NOMO-1 treated with dmso at 0.1 percent for 144 hours (cell line): ENCODE measurements around the gene DLG5.

Experiments used
- DNase-seq: peaks from one replicate; lab custom pipeline; 2025; ENCODE audit not compliant: unreplicated experiment; lab: John Stamatoyannopoulos, UW

The DLG5 gene

DNA sequence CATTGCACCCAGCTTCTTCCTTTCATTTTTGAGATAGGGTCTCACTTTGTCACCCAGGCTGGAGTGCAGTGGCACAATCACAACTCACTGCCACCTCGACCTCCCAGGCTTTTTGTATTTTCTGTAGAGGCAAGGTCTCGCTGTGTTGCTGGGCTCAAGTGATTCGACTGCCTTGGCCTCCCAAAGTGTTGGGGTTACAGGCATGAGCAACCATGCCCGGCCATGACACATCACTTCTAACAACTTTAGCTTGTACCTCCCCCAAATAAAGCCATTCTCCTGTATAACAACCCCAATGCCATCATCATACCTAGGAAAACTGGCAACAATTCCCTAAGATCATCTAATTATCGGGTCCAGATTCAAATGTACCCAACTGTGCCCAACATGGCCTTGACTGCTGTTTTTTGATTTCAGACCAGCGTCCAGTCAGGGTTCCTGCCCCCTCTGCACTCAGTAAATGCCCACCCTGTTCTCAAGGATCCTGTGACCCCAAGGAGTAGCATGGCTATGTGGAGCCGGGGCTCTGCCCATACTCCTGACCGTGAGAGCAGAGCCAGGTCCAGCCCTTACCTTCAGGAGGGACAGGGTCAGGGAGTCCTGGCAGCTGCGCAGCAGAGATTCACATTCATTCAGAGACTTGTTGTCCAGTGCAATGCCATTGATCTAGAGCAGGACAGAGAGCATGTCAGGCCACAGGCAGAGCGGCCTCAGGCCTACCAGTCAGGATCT, 102.6 kb downstream of the DLG5 start:
- DNase-seq = no peak

DNA sequence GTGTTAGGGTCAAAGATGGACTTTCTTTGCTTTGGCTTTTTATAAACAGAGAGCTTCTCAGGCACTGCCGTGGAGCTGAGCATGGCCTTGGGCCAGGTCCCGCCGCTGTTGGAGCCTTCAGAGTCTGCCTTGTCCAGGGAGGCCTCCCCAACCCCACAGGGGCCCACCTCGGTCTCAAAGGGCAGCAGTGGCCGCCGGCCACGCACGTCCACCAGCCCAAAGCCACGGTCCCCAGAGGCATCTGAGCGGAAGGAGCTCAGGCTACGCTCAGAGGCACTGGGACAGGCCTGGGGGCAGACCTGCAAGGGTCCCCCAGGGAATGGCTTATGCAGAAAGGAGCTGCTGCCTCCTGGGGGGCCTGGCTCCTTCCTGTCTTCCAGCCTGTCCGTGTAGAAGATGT, 105.0 kb downstream of the DLG5 start:
- DNase-seq = no peak

DNA sequence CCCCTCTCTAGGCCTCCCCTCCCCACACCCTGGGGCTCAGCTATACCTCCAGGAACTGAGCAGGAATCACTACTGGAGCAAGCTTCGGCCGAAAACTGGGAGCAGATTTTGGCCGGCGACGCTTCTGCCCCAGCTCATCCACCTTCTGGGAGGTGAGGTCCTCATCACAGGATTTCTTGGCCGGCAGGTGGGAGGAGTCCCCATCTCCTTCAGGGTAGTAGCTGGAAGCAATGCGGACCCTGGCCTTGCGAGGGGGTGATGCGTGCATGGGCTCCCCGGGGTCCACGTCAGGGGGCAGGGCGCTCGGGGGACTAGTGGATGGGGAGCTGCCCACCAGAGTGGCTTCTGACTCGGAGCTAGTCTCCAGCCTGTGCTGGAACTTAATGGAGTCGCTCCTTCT, 105.5 kb downstream of the DLG5 start:
- no peak for DNase-seq

DNA sequence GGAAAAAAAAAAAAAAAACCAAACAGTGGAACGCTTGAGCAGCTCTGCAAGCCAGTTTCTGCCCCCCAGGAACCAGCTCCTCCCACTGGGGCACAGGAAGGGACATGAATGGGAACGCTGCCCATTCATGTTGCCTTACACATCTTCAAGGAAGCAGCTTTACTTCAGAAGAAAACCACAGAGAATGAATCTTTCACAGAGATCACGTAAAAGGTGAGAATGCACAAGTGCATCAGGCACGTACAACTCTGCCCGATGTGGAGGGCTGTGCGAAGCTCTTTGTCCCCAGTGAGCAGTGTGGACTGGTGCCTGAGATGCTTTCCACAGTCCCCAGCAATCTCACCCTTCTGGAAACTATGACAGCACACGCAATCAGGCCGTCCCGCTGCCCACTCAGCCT, 106.2 kb downstream of the DLG5 start:
- DNase-seq = no peak

DNA sequence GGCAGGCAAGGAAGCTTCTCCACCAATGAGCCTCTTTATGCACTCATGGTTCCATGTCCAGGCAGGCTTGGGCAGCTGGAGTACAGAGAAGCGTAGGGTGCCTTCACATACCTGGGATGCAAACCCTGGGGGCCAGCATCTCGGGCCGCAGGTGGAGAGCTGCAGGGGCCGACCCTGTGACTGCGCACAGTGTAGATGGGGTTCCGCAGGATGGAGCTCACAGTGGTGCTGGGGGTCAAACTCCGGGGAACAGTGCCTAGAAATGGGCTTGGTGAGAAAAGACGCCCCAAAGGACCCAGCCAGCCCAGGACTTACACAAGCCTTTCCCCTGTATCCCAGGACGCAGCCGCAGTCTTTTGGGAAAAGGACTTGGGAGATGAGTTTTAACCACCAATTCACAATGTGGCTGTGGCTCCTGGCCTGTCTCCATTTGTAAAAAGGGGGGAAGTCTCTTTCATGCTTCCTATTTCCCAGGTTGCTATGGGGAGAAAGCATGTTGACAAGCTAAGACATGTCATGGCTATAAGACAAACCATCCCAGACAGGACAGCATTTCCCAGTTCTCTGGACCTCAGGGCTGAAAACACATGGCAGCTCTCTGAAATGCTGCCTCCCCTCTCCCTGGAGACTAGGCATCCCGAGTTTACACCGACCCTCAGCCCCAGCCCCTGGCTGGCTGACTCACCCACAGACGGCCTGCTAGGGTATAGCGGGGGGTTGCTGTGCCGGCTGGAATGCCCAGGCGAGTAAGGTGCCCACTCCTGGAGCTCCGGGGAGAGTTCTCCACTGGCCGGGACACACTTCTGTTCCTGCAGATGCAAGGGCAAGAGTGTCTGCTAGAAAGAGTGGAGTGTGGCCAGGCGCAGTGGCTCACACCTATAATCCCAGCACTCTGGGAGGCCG, 107.1 kb downstream of the DLG5 start:
- DNase-seq = no peak

DNA sequence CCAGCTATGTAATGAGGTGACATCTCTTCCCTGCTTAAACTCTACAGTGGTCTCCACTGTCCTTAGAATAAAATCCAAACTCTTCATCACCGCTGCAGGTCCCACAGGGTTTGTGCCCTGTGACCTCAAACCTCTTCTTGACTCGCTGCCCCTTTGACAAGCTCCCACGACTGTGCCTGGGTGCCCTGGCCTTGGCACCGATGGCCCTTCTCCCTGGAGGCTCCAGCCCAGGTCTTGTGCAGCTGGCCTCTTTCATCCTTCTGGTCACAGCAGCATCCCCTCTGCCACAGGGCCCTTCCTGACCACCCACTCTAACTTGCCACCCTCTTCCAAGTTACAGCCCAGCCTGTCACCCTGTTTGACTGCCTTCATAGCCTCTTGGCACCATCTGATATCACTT, 108.2 kb downstream of the DLG5 start:
- no peak for DNase-seq

DNA sequence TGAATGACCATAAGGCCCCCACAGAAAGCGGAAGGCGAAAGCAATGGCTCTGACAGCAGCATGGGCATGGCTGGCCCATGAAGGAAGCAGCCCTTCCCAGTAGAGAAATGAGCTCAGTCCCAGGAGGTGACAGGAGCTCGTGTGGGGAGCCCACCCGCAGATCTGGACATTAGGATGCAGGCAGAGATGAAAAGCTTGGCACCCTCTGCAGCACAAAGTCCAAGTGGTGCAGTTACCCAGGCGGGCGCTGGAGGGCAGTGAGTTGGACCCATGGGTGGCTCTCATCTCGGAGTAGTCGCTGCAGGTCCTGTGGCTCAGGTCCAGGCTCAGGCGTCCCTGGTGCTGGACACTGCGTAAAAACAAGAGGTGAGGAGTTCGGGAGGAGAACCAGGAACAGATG, 109.0 kb downstream of the DLG5 start:
- no peak for DNase-seq

DNA sequence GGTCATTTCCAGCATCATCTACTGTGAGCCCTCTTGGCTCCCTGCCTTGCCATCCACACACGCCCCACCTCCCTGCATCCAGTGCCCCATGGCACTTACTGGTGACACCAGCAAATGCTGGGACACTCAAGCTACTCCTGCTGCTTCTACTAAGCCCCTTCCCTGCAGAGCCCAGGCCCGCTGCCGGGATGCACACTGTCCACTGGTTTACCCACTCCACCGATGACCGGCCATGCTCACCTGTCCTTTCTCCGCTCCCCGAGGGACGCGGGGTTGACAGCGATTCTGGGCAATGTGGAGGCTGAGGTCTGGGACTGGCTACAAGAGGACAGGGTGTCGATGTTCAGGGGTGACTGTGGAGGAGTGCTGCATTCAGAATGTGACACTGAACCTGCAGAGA, 110.2 kb downstream of the DLG5 start:
- DNase-seq = no peak

DNA sequence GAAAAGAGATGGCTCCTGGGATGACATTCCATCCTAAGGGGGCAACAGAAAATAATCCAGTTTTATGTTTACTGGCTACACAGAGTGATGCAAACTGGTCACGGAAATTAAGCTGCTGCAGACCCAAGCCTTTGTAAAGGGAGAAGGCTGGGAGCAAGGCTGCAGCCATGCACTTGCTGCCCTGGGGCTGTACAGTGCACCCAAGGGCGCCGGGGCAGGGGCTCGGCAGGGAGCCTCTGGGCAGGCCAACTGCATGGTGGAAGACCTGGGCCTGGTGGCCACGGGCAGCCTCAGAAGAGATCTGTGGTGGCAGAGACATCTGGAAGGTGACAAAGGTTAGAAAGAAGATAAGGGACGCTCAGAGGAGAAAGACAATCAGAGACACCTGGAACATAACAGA, 113.8 kb downstream of the DLG5 start:
- no peak for DNase-seq

DNA sequence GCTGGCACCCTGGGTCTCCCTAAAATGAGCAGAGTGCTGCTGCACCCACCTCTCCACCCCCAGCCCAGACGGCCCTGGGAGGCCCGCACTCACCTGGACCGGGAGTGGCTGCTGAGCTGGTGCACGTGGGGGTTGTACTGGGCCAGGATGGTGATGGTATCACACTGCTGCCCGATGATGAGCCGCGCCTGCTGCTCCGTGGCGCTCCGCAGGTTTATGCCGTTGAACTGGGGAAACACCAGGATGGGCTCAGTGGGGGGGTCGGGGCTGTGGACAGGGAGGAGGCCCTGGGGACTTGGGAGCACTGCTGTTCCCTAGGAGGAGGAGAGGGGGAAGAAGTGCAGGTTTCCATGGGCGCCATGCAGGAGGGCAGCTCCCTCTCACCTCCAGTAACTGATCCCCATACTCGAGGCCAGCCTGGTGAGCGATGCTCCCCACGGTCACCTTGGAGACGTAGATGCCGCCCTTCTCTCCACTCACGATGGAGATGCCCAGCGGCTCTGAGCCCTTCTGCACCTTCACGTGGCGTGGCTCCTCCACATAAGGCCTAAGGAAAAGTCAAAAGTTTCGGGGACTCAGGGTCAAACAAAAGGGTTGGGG, 114.6 kb downstream of the DLG5 start:
- DNase-seq = no peak

DNA sequence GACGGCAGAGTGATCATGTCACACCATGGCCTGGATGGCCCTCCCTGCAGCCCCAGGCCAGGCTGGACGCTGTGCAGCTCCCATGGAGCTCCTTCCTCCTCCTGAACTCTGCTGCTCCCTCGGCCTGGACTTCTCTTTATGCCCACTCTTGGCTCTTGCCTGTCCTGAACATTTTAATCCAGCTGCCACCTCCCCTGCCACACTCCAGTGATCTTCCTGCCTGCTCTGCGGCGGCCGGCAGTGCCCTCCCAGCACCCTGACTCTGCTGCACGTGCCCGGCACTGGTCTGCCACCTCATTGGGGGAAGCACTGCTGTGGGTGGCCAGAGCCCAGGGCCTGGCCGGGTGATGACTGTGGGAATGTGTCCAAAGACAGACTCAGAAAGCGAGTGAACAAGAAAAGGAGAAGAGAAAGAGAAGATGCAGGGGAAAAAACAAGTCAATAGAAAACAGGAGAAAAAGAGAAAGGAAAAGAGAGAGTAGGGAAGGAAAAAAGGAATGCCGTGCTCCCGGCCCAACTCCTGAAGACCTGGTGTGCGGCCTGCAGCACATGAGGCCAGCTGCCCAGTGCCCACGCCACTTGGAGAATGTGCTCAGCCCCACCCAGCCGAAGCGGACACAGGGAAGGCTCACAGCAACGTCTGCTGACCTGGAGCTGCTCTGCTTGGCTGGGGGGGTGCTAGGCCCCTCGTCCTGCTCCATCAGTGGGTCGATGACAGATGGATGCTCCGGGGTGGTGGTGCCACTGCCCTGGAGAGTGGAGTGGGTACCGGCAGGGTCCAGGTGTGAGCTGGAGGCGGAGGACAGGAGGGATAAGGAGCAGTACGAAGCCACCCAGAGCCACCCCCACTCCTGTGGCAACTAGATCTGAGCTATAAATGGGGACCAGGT, 115.9 kb downstream of the DLG5 start:
- DNase-seq = no peak

DNA sequence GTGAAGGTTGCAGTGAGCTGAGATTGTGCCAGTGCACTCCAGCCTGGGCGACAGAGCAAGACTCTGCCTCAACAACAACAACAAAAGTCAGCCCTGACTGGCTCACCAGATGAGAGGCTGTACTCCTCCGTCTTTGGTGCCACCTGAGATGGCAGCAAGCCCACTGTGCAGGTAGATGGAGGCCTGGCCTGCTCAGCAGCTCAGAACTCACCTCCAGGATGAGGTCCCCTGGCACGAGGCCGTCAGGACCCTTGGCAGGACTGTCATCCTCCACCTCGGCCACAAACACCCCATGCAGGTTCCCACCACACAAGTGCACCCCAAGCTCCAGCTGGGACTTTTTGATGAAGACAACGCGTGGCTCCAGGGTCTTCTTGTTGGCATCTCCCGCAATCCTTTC, 117.2 kb downstream of the DLG5 start:
- no peak for DNase-seq

DNA sequence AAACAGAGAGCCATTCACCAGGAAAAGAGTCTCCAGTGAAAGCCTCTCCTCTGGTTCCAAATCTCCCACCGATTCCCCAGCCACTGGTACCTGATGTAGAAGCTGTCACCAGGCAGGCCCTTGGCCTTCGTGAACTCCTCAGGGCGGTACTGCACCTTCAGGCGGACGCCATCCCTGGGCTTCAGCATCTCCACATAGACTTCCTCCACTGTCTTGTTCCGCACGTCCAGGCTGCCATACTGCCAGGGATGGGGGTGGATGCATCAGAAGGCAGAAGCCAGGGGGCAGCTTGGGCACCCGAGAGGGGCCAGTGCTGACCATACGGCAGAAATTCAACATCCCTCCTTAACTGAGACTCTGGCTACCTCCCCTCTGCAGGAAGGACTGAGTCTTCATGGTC, 118.8 kb downstream of the DLG5 start:
- DNase-seq = no peak

DNA sequence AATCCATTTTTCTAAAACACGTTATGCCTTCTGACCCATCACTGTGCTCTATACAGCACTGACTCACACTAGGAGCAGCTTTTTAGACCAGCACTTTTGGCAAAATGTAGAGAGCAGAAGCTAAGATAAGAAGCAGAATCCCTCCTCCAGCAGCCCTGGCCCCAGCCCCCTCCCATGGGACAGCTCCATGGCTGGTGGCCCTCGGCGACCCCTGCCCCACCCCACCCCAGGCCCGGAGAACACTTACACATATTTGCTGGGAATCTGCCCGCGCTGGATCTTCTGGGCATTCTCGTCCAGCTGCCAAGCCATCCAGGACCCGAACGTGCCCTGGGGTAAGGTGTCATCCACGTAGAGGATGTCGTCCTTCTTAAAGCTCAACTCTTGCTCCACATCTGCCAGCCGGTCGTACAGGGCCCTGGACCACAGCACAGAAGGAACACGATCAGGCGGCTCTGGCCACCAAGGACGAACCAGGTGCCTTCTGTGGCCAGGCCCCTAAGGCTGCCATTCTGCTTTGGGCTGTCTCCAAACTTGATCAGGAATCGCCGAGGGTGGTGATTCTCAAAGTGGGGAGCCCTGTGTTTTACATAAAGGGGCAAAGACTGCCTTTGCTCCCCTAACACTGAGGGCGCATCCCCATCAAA, 119.9 kb downstream of the DLG5 start:
- no peak for DNase-seq

DNA sequence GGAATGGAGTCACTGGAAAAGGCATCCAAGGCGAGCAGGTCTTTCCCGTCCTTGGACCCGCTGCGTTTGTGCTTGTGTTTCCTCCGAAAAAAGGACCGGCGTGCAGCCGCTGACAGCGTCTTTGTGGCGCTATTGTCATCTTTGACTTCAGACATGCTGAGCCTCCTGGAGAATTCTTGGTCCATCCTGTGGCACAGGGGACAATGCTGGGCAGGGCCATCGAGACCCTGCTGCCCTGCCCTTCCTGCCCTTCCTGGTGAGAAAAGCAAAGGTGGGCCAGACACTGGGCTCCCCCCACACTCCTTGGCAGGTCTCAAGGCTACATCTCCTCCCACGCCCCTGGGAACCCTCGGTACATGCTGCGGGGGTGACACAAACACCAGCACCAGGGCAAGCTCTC, 120.9 kb downstream of the DLG5 start:
- DNase-seq = no peak

DNA sequence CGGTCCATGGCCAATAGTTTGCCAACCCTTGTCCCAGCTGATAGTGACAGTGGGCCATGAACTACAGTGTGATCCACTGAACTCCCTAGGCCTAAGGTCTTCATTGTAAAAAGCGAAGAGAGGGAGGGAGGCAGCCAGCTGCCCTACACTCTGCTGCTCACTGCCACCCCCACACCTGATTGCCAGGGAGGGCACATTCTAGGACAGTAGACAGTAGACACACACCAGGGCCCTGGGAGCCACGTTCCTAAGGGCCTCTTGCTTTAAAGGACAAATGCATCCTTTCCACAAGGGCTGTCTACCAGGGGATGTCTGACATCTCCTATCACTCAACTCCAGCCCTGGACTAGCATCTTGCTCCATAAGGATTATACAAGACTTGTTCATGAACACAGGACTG, 122.2 kb downstream of the DLG5 start:
- no peak for DNase-seq

DNA sequence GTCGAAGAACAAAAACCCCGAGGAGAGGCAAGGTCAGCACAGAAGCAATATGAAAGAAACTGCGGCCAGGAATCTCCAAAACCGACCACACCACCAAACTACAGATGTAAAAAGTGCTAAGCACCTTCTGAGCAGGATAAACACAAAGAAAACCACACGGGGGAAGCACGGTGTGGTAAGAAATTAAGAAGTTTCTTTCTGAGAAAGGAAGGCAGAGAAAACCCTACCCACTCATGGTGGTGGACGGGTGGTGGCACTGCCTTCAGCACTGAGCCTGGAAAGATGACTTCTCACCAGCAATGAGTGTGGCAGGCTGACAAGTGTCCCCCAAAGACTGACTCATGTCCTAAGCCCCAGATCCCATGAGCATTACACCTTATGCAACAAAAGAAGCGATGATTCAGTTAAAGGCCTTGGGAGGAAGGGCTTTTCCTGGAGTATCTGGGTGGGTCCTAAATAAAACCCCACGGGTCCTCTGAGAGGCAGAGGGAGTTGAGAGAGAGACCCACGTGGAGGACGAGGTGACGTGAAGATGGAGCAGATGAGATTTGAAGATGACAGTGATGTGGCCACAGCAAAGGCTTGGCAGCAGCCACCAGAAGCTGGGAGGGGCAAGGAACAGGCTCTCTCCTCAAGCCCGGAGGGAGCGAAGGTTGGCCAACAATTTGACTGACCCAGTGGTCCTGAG, 124.9 kb downstream of the DLG5 start:
- DNase-seq = no peak

DNA sequence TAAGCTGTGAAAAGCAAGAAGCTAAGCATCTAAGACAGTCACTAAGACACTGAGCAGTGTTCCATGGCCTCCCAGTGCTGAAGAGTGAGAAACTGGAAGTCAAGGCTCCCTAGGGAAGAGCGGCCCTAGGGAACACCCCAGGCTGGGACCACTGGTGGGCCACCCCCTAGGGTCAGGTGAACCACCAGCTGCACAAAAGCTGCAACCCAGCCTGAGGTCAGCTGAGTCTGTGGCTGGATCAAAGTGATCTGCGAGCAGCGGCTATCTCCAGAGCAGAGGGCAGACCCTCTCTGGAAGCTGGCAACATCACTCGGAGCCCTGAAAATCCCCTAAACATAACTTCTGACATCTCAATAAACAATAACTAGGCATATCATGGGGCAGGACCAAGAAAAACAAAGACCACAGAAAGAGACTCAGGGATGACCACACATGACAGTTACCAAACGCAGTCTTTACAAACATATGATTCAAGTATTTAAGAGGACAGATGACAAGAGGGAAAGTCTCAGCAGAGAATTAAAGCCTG, 125.8 kb downstream of the DLG5 start:
- DNase-seq = no peak

DNA sequence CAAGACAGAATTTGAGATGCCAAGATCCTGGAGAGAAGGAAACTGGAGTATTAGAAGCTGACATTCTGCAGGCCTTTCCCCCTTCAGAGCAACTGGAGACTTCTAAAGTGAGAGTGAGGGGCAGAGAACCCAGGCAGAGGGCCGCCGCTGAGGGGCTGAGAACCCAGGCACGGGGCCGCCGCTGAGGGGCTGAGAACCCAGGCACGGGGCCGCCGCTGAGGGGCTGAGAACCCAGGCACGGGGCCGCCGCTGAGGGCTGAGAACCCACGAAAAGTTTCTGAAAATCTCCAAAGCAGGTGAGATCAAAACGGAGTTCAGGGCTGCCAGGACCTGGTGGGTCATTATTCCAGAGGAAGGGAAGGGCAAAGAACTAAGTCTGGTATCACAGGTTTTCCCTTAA, 126.2 kb downstream of the DLG5 start:
- no peak for DNase-seq

DNA sequence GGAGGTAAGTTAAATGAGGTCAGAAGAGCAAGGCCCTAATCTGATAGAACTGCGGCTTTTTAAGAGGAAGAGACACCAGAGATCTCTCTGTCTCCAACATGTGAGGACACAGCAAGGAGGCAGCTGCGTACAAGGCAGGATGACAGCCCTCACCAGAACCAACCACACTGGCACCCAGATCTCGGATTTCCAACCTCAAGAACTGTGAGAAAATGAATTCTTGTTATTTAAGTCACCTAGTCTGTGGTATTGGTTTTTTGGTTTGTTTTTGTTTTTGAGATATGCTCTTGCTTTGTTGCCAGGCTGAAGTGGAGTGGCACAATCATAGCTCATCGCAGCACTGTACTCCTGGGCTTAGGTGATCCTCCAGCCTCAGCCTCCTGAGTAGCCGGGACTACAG, 127.2 kb downstream of the DLG5 start:
- DNase-seq = no peak
